CD4-positive, alpha-beta T cell treated with Interleukin-2 at 100 ng/mL for 4 hours (primary cell): ENCODE data around the gene FAM180B.
"Not testable (repeated sequence)": the region's sequence is repeated elsewhere in the genome, so short reads cannot be mapped to it uniquely, and the experiment has no call there.

Experiments
- DNase-seq: peaks from one replicate; pipeline ENCODE4 v3.0.0-alpha.2; 2020; ENCODE audit warnings: low spot score

FAM180B gene, protein sequence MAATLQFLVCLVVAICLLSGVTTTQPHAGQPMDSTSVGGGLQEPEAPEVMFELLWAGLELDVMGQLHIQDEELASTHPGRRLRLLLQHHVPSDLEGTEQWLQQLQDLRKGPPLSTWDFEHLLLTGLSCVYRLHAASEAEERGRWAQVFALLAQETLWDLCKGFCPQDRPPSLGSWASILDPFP

GRCh38 chr11:47586098-47586855 lies at the start of gene FAM180B:
Gene FAM180B (plus strand): TSS chr11:47586678. CDS start chr11:47586769, 91 bp downstream.
- DNase-seq: no peak

DNA sequence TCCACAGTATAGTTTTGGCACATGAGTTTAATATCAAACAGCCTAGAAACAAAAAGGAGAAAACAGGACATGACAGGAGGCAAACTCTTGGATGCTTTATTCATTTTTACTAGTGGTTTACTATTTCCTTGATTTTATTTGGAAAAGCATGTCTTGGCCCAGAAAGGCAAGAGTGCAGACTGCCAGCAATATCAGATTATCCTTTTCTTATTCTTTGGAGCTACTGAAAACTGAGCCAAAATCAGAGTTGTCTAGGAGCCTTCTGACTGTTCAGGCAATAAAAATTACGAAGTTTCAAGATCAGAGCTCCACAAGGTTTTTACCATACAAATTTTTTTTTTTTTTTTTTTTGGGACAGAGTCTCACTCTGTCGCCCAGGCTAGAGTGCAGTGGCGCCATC lies 49.6 kb upstream of the FAM180B start:
- DNase-seq: no peak

- DNase-seq: no peak
Observed at GRCh38 chr11:47538741-47539565, 47.5 kb upstream of the FAM180B start.

DNA sequence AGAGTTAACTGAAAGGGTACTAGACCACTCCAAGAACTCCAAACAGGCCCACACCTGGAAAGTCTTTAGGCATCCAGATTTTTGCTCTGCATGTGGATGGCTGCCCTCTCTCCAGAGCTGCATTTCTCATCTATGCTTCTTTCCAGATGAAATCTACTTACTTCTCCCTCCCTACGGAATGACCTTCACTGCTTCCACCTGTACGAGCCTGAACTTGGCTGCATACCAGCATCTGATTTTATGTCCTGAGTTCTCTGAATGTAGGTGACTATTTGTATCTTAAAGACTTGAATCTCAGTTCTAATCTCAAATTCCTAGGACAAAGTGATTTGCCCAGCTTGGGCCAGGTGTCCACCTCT lies 46.8 kb upstream of the FAM180B start:
- DNase-seq: no peak

DNA sequence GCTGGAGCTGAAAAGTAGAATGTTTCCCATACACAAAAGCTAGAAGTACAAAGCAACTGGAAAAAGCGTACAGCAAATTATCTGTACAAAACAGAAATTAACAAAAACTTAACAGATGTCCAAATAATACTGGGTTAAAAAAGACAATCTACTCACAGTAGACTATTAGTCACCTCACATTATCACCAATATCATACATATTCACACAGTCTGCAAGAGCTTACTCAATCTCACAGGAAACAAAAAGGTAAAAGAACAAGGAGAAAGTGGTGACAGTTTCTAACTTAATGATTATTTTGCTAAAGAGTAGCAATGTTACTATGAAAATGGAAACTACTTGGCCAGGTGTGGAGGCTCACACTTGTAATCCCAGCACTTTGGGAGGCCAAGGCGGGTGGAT lies 45.4 kb upstream of the FAM180B start:
- DNase-seq: no peak

- DNase-seq: no peak
Observed at GRCh38 chr11:47545298-47545697, 41.2 kb upstream of the FAM180B start.

DNA sequence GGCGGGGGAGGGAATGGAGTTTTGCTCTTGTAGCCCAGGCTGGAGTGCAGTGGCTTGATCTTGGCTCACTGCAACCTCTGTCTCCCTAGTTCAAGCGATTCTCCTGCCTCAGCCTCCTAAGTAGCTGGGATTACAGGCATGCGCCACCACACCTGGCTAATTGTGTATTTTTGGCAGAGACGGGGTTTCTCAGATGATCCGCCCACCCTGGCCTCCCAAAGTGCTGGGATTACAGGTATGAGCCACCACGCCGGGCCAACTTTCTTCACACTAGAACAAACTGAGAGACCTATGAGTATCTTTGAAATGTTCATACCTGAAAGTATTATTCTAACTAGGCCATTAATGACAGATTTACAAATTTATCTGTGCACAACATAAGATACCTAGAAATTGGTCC lies 40.2 kb upstream of the FAM180B start:
- not testable (repeated sequence) for DNase-seq

GRCh38 chr11:47550288-47551047 lies 36.0 kb upstream of the FAM180B start:
- no peak for DNase-seq

- DNase-seq: peak; percentile 21
Observed at GRCh38 chr11:47551086-47551485, 35.4 kb upstream of the FAM180B start.

DNA sequence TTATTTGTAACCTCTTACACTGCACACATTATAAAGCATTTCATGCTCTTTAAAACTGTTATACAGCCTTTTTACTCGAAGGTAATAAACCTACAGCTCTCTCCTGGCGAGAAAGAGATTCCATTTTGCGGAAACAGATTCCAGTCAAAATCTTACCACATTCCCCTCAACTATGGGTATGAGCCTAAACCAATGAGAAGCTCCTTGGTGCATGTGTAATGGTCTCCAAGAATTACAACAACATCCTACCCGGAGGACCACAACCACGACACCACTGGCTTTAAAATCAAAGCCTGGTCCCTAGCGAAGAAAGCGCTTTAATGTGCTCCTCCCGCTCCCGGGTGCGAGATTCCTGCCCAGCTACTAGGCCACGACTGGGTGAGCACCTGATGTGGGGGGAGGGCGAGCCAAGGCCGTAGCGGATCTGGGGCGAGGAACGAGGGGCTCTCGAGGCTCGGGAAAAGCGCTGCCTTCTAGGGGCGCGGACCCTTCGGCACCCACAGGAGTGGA lies 34.4 kb upstream of the FAM180B start:
- DNase-seq: no peak

- DNase-seq: peak; percentile 92
Observed at GRCh38 chr11:47552566-47553405, 33.7 kb upstream of the FAM180B start, which contains the start of gene CELF1. Gene CELF1 (minus strand): TSS chr11:47553132. CDS start chr11:47499523, 53,609 bp downstream.

GRCh38 chr11:47553406-47553743 lies 33.1 kb upstream of the FAM180B start:
- no peak for DNase-seq

GRCh38 chr11:47557004-47557403 lies 29.5 kb upstream of the FAM180B start:
- not testable (repeated sequence) for DNase-seq

GRCh38 chr11:47558695-47559094 lies 27.8 kb upstream of the FAM180B start:
- no peak for DNase-seq

DNA sequence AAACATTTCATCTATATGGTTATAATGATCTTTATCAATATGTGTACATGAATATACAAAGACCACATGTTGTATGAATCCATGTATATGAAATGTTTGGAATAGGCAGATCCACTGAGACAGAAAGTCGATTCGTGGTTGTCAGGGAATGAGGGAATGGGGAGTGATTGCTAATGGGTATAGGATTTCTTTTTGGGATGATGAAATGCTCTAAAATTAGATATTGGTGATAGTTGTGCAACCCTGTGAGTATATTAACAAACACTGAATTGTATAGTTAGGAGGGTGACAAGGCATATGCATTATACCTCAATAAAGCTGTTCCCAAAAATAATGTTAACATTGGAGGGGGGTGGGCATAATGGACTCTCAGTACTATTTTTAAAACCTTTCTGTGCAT lies 26.1 kb upstream of the FAM180B start:
- DNase-seq: no peak

- DNase-seq: not testable (repeated sequence)
Observed at GRCh38 chr11:47562393-47562792, 24.1 kb upstream of the FAM180B start.

GRCh38 chr11:47564366-47564765 lies 22.1 kb upstream of the FAM180B start:
- not testable (repeated sequence) for DNase-seq

DNA sequence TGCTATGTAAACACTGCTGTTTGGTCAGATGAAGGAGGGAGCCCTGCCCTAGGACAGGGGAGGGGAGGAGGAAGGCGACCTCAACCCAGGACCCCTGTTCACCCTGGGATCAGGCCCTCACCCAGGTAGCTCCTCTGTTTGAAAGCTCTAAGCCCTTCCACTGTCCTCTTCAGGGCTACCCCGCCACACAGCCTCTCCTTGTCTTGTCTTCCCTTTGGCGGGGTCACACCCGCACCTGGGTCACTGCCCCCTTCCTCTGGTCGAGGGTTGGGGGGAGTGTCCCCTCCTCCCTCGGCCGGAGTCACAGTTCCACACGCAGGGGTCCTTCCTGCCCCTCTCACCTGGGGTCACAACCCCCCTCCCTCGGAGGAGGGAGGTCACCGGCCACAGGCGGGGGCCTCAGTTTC lies 21.5 kb upstream of the FAM180B start:
- no peak for DNase-seq

GRCh38 chr11:47565340-47566148 lies 20.9 kb upstream of the FAM180B start, which contains the start of gene PTPMT1:
Gene PTPMT1 (plus strand): TSS chr11:47565599. CDS start chr11:47565623, 24 bp downstream.
- peak; percentile 57 for DNase-seq

DNA sequence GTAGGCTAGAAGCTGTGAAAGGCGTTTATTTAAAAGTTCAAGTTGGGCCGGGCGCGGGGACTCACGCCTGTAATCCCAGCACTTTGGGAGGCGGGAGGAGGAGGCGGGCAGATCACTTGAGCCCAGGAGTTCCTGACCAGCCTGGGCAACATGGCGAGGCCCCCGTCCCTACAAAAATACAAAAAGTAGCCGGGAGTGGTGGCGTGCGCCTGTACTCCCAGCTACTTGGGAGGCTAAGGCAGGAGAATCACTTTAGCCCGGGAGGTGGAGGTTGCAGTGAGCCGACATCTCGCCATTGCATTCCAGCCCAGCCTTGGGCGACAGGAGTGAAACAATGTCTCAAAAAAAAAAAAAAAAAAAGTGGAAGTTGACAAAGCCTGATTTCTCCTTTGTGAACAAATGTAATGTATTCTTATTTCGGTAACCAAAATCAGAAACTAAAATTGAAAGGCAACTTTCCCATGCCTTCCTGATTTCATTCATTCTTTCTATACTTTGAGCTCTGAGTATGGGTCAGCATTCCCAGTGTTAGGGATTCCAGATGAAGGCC lies 20.3 kb upstream of the FAM180B start:
- no peak for DNase-seq
